Retina (tissue), 1 donor: ENCODE results near the gene PI4K2B.
"Not testable (repeated sequence)": the region's sequence is repeated elsewhere in the genome, so short reads cannot be mapped to it uniquely, and the experiment has no call there.

ENCODE experiments used
- DNase-seq: peaks from one replicate; pipeline ENCODE4 v3.0.0-alpha.2; 2016

PI4K2B gene

DNA sequence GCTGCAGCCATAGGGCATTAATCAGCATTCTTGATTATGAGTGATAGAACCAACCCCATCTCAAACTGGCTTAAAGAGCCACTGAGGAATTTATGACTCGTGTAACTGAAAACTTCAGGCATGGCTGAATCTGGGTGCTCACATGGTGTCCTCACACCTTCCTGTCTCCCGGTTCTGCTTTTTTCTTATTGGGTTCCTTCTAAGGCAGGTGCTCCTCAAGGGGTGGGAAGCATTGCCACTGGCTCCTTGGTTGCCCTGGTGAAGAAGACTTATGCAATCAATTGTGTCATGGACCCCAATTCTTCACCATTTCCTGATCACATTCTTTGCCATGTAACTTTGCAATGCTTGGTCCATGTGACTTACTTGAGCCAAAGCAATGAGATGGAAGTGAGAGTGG is 74.5 kb downstream of the PI4K2B start:
- DNase-seq, result no peak

DNA sequence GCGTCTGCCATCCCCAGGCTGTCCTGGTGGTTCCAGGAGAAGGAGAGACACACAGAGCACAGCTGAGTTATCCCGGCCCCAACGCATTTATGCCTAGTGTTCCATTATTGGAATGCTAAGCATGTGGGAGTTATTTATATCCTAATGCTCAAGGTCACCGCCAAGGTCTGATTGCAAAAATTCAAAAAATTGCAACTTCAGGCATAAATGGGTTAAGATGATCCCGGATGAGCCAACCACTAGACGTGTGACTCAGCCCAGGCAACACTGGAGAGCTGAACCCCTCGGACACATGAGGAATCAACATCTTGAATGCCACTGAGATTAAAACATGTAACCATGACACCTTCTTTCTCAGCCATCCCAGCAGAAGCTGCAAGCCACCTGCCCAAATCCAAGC is 74.9 kb downstream of the PI4K2B start:
- DNase-seq, result no peak

DNA sequence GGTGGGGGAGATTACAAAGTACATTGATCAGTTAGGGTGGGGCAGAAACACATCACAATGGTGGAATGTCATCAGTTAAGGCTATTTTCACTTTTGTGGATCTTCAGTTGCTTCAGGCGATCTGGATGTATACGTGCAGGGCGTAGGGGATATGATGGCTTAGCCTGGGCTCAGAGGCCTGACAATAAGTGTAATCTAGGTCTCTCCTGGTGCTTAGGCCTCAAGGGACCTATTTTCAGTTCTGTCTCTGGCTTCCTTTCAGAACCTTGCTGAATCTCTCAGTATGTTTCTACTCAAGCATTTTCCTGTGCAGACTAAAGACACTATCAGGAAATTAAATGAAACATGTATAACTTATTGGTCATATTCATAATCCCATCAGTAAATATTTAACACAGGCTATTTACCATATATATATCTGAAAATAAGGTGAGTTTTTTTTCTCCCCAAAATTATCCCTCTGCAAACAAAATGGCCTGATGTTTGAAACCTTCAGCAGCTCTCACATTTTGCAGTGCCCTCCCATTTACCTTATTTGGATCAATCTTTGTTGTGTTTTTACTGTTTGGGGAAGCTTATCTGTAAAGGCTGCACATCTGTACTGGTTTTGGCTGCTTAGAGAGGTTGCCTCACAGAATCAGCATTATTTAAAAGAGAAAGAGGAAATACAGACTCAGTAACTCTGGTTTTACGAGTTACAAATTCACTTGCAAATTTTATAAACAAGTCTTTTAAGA is 76.4 kb downstream of the PI4K2B start:
- DNase-seq, result no peak

DNA sequence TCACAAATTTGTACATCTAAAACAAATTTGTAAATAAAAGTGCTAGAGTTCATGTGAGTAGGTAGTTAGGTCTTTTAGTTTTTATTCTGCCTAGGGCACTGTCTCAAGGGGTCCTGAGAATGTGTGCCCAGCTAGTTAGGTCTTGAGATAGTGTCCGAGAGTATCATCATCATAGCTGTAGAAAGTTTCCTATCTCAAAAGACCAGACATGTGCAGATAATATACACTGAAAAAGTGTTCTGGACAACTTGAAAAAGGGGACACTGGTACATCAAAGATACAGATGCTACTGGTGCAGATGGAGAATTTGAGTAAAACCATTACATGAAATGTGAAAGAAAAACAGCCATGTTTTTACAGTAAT is 77.0 kb downstream of the PI4K2B start:
- no peak for DNase-seq

DNA sequence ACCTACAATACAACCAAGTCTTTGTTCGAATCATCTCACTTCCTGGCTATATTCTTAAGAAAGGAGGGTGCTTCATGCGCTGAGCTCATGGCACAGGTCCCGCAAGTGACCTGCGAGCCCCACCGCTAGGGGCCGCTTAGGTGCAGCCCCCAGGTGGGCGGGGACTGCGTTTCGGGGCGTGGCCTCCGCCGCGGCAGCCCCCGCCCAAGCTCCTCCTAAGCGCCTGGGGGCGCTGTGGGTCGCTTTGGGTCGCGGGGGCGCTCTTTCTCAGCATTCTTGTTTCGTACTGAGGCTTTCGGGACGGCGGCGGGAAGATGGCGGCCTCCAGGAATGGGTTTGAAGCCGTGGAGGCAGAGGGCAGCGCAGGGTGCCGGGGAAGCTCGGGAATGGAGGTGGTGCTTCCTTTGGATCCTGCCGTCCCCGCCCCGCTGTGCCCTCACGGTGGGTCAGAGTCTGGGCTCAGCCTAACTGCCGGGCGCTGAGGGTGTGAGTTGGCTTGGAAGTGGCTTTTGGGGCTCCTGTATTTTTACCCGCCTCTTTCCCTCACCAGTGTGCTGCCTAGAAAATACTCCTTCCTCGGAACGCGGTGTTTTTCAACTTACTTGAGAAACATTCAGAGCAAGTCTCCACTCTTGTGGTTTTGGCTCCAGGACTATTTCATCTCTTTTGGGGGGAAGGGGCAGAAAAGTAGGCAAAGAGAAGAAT is 78.8 kb downstream of the PI4K2B start, which contains the start of gene ZCCHC4:
ZCCHC4 (plus strand) TSS at position 279 of the 705 bp plus-strand sequence; CDS start at position 315, 36 bp downstream.
- DNase-seq, result peak; percentile 97

DNA sequence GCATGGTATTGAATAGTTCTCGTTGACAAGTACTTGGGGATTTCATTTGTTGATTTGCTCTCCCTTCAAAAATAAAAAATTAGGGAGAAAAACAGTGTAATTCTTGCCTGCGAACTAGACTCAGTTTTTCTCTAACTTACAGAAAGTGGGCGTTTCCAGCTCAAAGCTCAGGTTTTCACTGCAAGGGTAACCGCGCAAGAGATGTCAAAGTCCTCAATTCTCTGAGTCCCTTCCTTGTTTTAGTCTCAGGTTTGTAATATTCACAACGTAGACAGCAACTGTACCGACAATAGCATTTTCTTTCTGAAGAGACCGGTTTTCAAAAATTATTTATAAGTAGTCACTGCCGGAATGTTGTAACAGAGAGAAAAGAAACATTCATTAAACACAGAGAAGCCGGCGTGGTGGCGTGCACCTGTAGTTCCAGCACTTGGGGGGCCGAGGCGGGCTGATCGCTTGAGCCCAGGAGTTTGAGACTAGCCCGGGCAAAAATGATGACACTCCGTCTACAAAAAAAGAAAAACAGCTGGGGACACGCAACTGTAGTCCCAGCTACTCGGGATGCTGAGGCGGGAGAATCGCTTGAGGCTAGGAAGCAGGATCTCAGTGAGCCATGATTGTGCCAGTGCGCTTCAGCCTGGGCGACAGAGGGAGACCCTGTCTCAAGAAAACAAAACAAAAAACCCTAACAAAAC is 79.5 kb downstream of the PI4K2B start:
- no peak for DNase-seq

DNA sequence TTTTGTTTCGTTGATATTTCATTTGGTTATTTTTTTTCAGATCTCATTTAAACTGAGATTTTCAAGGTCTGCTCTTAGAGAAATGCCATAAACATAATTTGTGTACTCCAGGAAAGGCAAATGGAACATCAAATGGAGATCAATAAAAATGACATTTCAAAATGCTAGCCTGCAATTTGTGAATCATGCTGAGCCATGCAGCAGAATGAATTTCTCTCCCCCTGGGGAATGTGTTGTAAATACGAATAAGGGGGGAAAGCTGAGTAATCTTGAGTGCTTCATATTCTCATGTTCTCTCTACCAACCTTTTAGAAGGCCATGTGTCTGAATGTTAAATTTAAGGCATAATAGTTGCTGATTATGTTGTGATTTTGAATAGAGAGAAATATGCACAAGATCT is 86.5 kb downstream of the PI4K2B start:
- no peak for DNase-seq

DNA sequence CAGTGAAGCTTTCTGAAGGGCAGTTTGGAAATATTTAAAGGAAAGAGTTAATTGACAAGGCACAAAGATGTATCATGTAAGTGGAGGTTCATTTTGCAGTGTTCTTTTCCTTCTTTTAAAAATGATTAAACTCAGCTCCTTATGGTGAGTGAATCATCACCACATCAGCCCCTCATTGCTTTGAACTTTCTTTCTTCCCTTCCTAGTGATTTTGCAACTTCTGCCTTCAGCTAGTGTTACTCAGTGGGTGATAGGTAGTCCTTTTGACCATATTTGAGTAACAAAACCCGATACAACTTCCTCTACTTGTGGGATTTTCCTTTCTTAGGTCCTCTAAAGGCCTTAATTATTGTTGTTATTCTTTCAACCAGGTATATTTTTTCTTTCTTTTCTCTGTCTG is 86.9 kb downstream of the PI4K2B start:
- DNase-seq, result no peak

DNA sequence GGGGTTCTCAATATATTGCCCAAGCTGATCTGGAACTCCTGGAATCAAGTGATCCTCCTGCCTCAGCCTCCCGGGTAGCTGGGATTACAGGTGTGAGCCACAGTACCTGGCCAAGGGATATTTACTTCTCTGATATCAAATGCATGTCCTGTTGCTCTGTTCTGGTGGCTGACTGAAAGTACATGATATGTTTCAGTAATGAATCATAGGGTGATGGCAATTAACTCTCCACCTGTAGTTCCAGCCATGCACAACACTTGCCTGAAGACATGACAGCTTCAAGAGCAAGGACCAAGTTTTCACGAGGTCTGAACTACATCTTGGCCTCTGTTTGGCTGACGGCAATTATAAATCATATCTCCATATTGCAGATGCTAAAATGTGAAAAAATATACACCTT is 87.9 kb downstream of the PI4K2B start:
- no peak for DNase-seq

DNA sequence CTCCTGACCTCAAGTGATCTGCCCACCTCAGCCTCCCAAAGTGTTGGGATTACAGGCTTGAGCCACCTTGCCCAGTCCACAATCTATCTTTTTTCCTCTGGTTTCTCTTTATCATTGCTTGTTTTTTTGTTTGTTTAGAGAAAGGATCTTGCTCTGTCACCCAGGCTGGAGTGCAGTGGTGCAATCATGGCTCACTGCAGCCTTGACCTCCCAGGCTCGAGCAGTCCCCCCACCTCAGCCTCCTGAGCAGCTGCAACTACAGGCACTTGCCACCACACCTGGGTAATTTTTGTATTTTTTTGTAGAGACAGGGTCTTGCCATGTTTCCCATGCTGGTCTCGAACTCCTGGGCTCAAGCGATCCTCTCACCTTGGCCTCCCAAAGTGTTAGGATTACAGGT is 94.6 kb downstream of the PI4K2B start:
- DNase-seq, result not testable (repeated sequence)
